ENCODE measurements around the gene GABRA4. TPM values are rescaled to one million over a fixed set of nuclear protein-coding genes. Genes with fewer than 3 reads are reported as not detected.

Gene GABRA4
- 0.12 TPM for total RNA-seq

GRCh38 chr4:46993075-46994006 is at the start of gene GABRA4:
Gene GABRA4 (minus strand): TSS chr4:46993581. CDS start chr4:46993424, 157 bp downstream.

GRCh38 chr4:47031011-47031678 is 37.8 kb upstream of the GABRA4 start, which contains the start of gene GABRB1:
Gene GABRB1 (plus strand): TSS chr4:47031567.

GRCh38 chr4:46909078-46909477 is 84.3 kb downstream of the GABRA4 start, which contains the start of gene COX7B2:
Gene COX7B2 (minus strand): TSS chr4:46909245. CDS start chr4:46735192, 174,053 bp downstream.

Other genes starting within 250 kb of the GABRA4 start
- not detected for gene COX7B2, start 84.3 kb downstream of the GABRA4 start, total RNA-seq
- gene GABRB1, start 38.0 kb upstream of the GABRA4 start, total RNA-seq, result 2.6 TPM

Data from metanephros (tissue), 1 donor.